ENCODE results near the gene POLRMT. TPM values are rescaled to one million over a fixed set of nuclear protein-coding genes. Genes with fewer than 3 reads are reported as not detected.

The POLRMT gene
- total and polyA plus RNA-seq, 11 donors, result 32.0 to 78.0 (median 41.5) TPM

DNA sequence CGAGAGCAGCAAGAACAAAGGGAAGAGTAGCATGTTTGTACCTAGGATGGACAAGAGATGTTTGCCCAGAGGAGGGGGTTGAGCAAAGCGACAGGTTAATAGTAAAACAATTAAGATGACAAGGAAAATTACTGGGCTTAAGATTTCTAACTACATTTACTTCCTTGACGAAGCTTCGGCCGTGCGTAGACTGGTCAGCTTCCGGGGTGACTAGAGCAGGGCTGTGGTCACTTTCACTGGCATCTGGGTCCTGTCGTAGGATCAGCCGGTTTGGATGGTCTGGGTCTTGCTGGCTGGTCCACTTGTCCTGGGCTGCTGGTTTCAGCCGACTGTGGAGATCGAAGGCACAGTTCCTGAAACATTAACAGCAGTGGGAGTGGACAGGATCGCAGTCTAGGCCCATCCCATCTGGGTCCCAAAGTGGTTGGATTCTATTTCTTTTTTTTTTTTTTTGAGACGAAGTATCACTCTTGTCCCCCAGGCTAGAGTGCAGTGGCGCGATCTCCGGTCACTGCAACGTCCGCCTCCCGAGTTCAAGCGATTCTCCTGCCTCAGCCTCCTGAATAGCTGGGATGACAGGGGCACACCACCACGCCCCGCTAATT is 65.9 kb downstream of the POLRMT start:
- ATAC-seq, result no peak
- Histone ChIP-seq H3K4me1 (peaks cover 0 to 13% (median 10%) of the 10 kb centered on the region in 12 donors), H3K27me3 (no peaks in the 10 kb centered on the region), H3K27ac (peak overlapping the region in 2 of 12 donors; percentile 60 to 86), H3K36me3 (no peaks in the 10 kb centered on the region), H3K4me3 (peak overlapping the region in 1 of 12 donors; percentile 36), H3K9me3 (no peaks in the 10 kb centered on the region)
- 92 to 95% (median 93%) methylated on average over 22 of the region's 22 CpGs for WGBS, 4 donors
- DNase-seq, result no peak
- intact Hi-C loops (cut with DNase I), result no loop called here
- TF ChIP-seq POLR2A (IDR thresholded peaks at IDR 0.05), result no peak
- TF ChIP-seq, protein P1, sequence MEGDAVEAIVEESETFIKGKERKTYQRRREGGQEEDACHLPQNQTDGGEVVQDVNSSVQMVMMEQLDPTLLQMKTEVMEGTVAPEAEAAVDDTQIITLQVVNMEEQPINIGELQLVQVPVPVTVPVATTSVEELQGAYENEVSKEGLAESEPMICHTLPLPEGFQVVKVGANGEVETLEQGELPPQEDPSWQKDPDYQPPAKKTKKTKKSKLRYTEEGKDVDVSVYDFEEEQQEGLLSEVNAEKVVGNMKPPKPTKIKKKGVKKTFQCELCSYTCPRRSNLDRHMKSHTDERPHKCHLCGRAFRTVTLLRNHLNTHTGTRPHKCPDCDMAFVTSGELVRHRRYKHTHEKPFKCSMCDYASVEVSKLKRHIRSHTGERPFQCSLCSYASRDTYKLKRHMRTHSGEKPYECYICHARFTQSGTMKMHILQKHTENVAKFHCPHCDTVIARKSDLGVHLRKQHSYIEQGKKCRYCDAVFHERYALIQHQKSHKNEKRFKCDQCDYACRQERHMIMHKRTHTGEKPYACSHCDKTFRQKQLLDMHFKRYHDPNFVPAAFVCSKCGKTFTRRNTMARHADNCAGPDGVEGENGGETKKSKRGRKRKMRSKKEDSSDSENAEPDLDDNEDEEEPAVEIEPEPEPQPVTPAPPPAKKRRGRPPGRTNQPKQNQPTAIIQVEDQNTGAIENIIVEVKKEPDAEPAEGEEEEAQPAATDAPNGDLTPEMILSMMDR (IDR thresholded peaks at IDR 0.05), result no peak

Other genes with a start within 250 kb of the POLRMT start
- gene C2CD4C, start 224.4 kb downstream of the POLRMT start, total RNA-seq, result 1 to 10 TPM in 5 of 9 donors, under 1 TPM in 4; 0.12 to 2.2 (median 1.1) TPM
- gene C2CD4C, start 224.4 kb downstream of the POLRMT start, polyA plus RNA-seq, result 1 to 10 TPM; 1.3 to 1.4 TPM
- gene SHC2, start 172.5 kb downstream of the POLRMT start, total RNA-seq, result 10 to 100 TPM in 7 of 9 donors, 1 to 10 TPM in 2; 9.1 to 35.8 (median 14.6) TPM
- gene SHC2, start 172.5 kb downstream of the POLRMT start, polyA plus RNA-seq, result 10 to 100 TPM in 1 of 2 donors, 1 to 10 TPM in 1; 6.7 to 22.3 TPM
- gene MADCAM1, start 137.1 kb downstream of the POLRMT start, total RNA-seq, result under 1 TPM in 8 of 9 donors, not detected in 1; 0.23 to 0.56 (median 0.36) TPM
- under 1 TPM; 0.04 to 0.61 TPM for gene MADCAM1, start 137.1 kb downstream of the POLRMT start, polyA plus RNA-seq
- 10 to 100 TPM in 8 of 9 donors, 1 to 10 TPM in 1; 5.7 to 39.3 (median 11.3) TPM for gene TPGS1, start 126.0 kb downstream of the POLRMT start, total RNA-seq
- gene TPGS1, start 126.0 kb downstream of the POLRMT start, polyA plus RNA-seq, result 10 to 100 TPM; 18.3 to 18.6 TPM
- 100 to 1,000 TPM in 3 of 9 donors, 10 to 100 TPM in 6; 61.9 to 200 (median 84.6) TPM for gene CDC34, start 101.8 kb downstream of the POLRMT start, total RNA-seq
- 100 to 1,000 TPM; 122 to 148 TPM for gene CDC34, start 101.8 kb downstream of the POLRMT start, polyA plus RNA-seq
- 1 to 10 TPM in 2 of 9 donors, under 1 TPM in 2, not detected in 5; 0.40 to 3.0 (median 0.87) TPM for gene GZMM, start 89.5 kb downstream of the POLRMT start, total RNA-seq
- gene GZMM, start 89.5 kb downstream of the POLRMT start, polyA plus RNA-seq, result under 1 TPM; 0.12 to 0.34 TPM
- gene BSG, start 60.9 kb downstream of the POLRMT start, total RNA-seq, result 1,000 to 10,000 TPM; 1,160 to 2,590 (median 1,462) TPM
- gene BSG, start 60.9 kb downstream of the POLRMT start, polyA plus RNA-seq, result 1,000 to 10,000 TPM in 1 of 2 donors, 100 to 1,000 TPM in 1; 727 to 2,989 TPM
- 10 to 100 TPM in 7 of 9 donors, 1 to 10 TPM in 2; 4.1 to 27.4 (median 15.4) TPM for gene HCN2, start 43.7 kb downstream of the POLRMT start, total RNA-seq
- 10 to 100 TPM in 1 of 2 donors, 1 to 10 TPM in 1; 4.8 to 22.4 TPM for gene HCN2, start 43.7 kb downstream of the POLRMT start, polyA plus RNA-seq
- gene FGF22, start 6.3 kb upstream of the POLRMT start, total RNA-seq, result under 1 TPM in 3 of 9 donors, not detected in 6; 0.16 to 0.36 (median 0.20) TPM
- gene FGF22, start 6.3 kb upstream of the POLRMT start, polyA plus RNA-seq, result under 1 TPM; 0.07 to 0.11 TPM
- 100 to 1,000 TPM in 1 of 9 donors, 10 to 100 TPM in 8; 21.6 to 105 (median 29.4) TPM for gene RNF126, start 29.7 kb upstream of the POLRMT start, total RNA-seq
- 10 to 100 TPM; 23.5 to 45.2 TPM for gene RNF126, start 29.7 kb upstream of the POLRMT start, polyA plus RNA-seq
- gene FSTL3, start 42.9 kb upstream of the POLRMT start, total RNA-seq, result 100 to 1,000 TPM in 4 of 9 donors, 10 to 100 TPM in 5; 41.7 to 347 (median 99.9) TPM
- gene FSTL3, start 42.9 kb upstream of the POLRMT start, polyA plus RNA-seq, result 100 to 1,000 TPM; 131 to 376 TPM
- not detected for gene PRSS57, start 61.9 kb upstream of the POLRMT start, total RNA-seq
- not detected for gene PRSS57, start 61.9 kb upstream of the POLRMT start, polyA plus RNA-seq
- gene PALM, start 75.4 kb upstream of the POLRMT start, total RNA-seq, result 10 to 100 TPM; 13.5 to 42.3 (median 23.3) TPM
- 10 to 100 TPM; 15.7 to 23.8 TPM for gene PALM, start 75.4 kb upstream of the POLRMT start, polyA plus RNA-seq
- gene MISP, start 117.6 kb upstream of the POLRMT start, total RNA-seq, result 1 to 10 TPM in 1 of 9 donors, not detected in 8; 1.1 TPM
- under 1 TPM in 1 of 2 donors, not detected in 1; 0.06 TPM for gene MISP, start 117.6 kb upstream of the POLRMT start, polyA plus RNA-seq
- gene PTBP1, start 163.9 kb upstream of the POLRMT start, total RNA-seq, result 100 to 1,000 TPM in 1 of 9 donors, 10 to 100 TPM in 8; 47.6 to 144 (median 55.6) TPM
- 10 to 100 TPM; 39.2 to 52.2 TPM for gene PTBP1, start 163.9 kb upstream of the POLRMT start, polyA plus RNA-seq
- gene PLPPR3, start 188.4 kb upstream of the POLRMT start, total RNA-seq, result under 1 TPM in 3 of 9 donors, not detected in 6; 0.10 to 0.50 (median 0.14) TPM
- not detected for gene PLPPR3, start 188.4 kb upstream of the POLRMT start, polyA plus RNA-seq
- gene AZU1, start 194.3 kb upstream of the POLRMT start, total RNA-seq, result 1 to 10 TPM in 1 of 9 donors, under 1 TPM in 1, not detected in 7; 0.20 to 3.3 TPM
- gene AZU1, start 194.3 kb upstream of the POLRMT start, polyA plus RNA-seq, result under 1 TPM in 1 of 2 donors, not detected in 1; 0.11 TPM
- under 1 TPM in 1 of 9 donors, not detected in 8; 0.40 TPM for gene PRTN3, start 207.5 kb upstream of the POLRMT start, total RNA-seq
- gene PRTN3, start 207.5 kb upstream of the POLRMT start, polyA plus RNA-seq, result under 1 TPM in 1 of 2 donors, not detected in 1; 0.11 TPM
- 1 to 10 TPM in 2 of 9 donors, under 1 TPM in 2, not detected in 5; 0.42 to 1.8 (median 1.3) TPM for gene ELANE, start 218.8 kb upstream of the POLRMT start, total RNA-seq
- 1 to 10 TPM in 1 of 2 donors, under 1 TPM in 1; 0.53 to 1.4 TPM for gene ELANE, start 218.8 kb upstream of the POLRMT start, polyA plus RNA-seq
- gene CFD, start 226.1 kb upstream of the POLRMT start, total RNA-seq, result 100 to 1,000 TPM in 4 of 9 donors, 10 to 100 TPM in 5; 24.2 to 586 (median 84.5) TPM
- 100 to 1,000 TPM; 123 to 262 TPM for gene CFD, start 226.1 kb upstream of the POLRMT start, polyA plus RNA-seq

Data from heart left ventricle (tissue), 16 donors.